HEK293T (cell line): ENCODE data around the gene MYH7.

Experiments used
- HDGF ChIP-seq: fragments of 450-650 bp; IDR thresholded peaks from 2 replicates; pipeline ENCODE4 v1.6.1; 2017; ENCODE audit warnings: antibody characterized with exemption, borderline replicate concordance
- ZNF384 ChIP-seq: fragments of 450-650 bp; IDR thresholded peaks from 2 replicates; pipeline ENCODE4 v1.6.1; 2016

DNA sequence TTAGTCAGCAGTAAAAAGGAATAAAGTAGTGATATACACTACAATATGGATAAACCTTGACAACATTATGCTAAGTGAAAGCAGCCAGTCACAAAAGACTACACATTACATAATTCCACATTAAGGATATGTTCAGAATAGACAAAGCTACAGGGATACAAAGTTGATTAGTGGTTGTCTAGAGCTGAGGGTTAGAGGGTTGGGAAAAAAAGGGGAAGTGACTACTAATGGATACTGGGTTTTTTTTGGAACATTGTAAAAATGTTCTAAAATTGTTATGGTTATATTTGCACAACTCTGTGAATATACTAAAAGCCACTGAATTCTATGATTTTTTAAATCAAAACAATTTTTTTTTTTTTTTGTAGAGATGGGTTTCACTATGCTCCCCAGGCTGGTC lies 29.2 kb upstream of the MYH7 start:
- TF ChIP-seq ZNF384 (no peak), HDGF (no peak)
